Frontal cortex (tissue), 4 donors: ENCODE measurements around the gene SYT14. TPM values are rescaled to one million over a fixed set of nuclear protein-coding genes. Genes with fewer than 3 reads are reported as not detected.
"Not testable (repeated sequence)": the region's sequence is repeated elsewhere in the genome, so short reads cannot be mapped to it uniquely, and the experiment has no call there.

Source experiments
- DNase-seq, 2 donors: peaks; one replicate each; pipeline ENCODE4 v3.0.0; 2012; ENCODE audit warnings: low spot score in 2 of 2
- FAIRE-seq: peaks from 2 replicates; lab custom pipeline; 2012; peaks lifted over from hg19 to GRCh38; lab: Jason Lieb, UNC
- total RNA-seq: library from RNA; depleted of rRNA; stranded (reverse); fragments of >200 nt; gene quantifications from one replicate; pipeline ENCODE4 v1.2.3, GENCODE V29; 2014
- donor health status: control.
- donor health status: control.
- donor health status: control.

Gene SYT14
- total RNA-seq, 1 donor from 2014 or later = 51.4 TPM

GRCh38 chr1:210174133-210174532, 236.1 kb downstream of the SYT14 start:
- DNase-seq (no peak), FAIRE-seq (no peak)

GRCh38 chr1:210185063-210185462, 247.0 kb downstream of the SYT14 start:
- FAIRE-seq (no peak), DNase-seq (no peak)

- not testable (repeated sequence) for FAIRE-seq, DNase-seq
These were observed 250.0 kb downstream of the SYT14 start for GRCh38 chr1:210187849-210188606.

- DNase-seq (no peak), FAIRE-seq (no peak)
These were observed 251.4 kb downstream of the SYT14 start for GRCh38 chr1:210189426-210189825.

- no peak for FAIRE-seq
- no peak for DNase-seq
These were observed 257.7 kb downstream of the SYT14 start for GRCh38 chr1:210195635-210196160.

- DNase-seq, FAIRE-seq: not testable (repeated sequence)
These were observed 258.2 kb downstream of the SYT14 start for GRCh38 chr1:210196266-210196665.

GRCh38 chr1:210198840-210199239, 260.8 kb downstream of the SYT14 start:
- FAIRE-seq (no peak), DNase-seq (no peak)

GRCh38 chr1:210200124-210200736, 262.2 kb downstream of the SYT14 start:
- no peak for FAIRE-seq
- DNase-seq = no peak

GRCh38 chr1:210201681-210202080, 263.7 kb downstream of the SYT14 start:
- DNase-seq (no peak), FAIRE-seq (no peak)

GRCh38 chr1:210207597-210208450, 269.8 kb downstream of the SYT14 start:
- DNase-seq = no peak
- FAIRE-seq = no peak

GRCh38 chr1:210213335-210213734, 275.3 kb downstream of the SYT14 start:
- DNase-seq (no peak), FAIRE-seq (no peak)

GRCh38 chr1:210214573-210215409, 276.8 kb downstream of the SYT14 start:
- FAIRE-seq (no peak), DNase-seq (no peak)

- DNase-seq = no peak
- FAIRE-seq = no peak
These were observed 279.5 kb downstream of the SYT14 start for GRCh38 chr1:210217482-210217881.

- FAIRE-seq (no peak), DNase-seq (no peak)
These were observed 280.0 kb downstream of the SYT14 start for GRCh38 chr1:210218047-210218446.

Other genes with a start within 250 kb of the SYT14 start
- gene HSD11B1, start 233.4 kb upstream of the SYT14 start, total RNA-seq = not detected
- gene TRAF3IP3, start 182.2 kb upstream of the SYT14 start, total RNA-seq = under 0.01 TPM
- gene C1orf74, start 153.7 kb upstream of the SYT14 start, total RNA-seq = 3.3 TPM
- 0.41 TPM for gene IRF6, start 132.1 kb upstream of the SYT14 start, total RNA-seq
- 10.6 TPM for gene UTP25, start 110.2 kb upstream of the SYT14 start, total RNA-seq